Retinal pigment epithelial cell (primary cell): ENCODE measurements around the gene ASAP2.
A peak's percentile ranks its signal among the peaks of the same experiment; 100 is the strongest.

ENCODE experiments used
- DNase-seq: peaks from one replicate; pipeline ENCODE4 v3.0.0-alpha.2; 2010; ENCODE audit warnings: low read depth
- H3K4me3 ChIP-seq: 2 replicates; pipeline ENCODE4 v1.5.1; 2011; ENCODE audit warnings: mild to moderate bottlenecking, low read length, control low read depth, moderate library complexity
- CTCF ChIP-seq: conservative IDR thresholded peaks from 2 replicates; pipeline ENCODE4 v1.5.1; 2011; ENCODE audit warnings: low read depth, low read length, control low read depth, inconsistent platforms

Gene ASAP2

GRCh38 chr2:9232166-9232479 is 25.5 kb downstream of the ASAP2 start:
- no peak for DNase-seq
- no peak overlapping the region for H3K4me3 ChIP-seq
- TF ChIP-seq CTCF = no peak

GRCh38 chr2:9232886-9233285 is 26.3 kb downstream of the ASAP2 start:
- no peak for TF ChIP-seq CTCF
- no peak for DNase-seq
- H3K4me3 ChIP-seq = no peak overlapping the region

GRCh38 chr2:9234680-9235146 is 28.1 kb downstream of the ASAP2 start:
- TF ChIP-seq CTCF = no peak
- DNase-seq = peak; percentile 64
- no peak overlapping the region for H3K4me3 ChIP-seq

- DNase-seq = no peak
- no peak overlapping the region for H3K4me3 ChIP-seq
- TF ChIP-seq CTCF = no peak
Measured at GRCh38 chr2:9235147-9236044, 28.8 kb downstream of the ASAP2 start.

GRCh38 chr2:9236045-9236344 is 29.4 kb downstream of the ASAP2 start:
- TF ChIP-seq CTCF = no peak
- DNase-seq = no peak
- no peak overlapping the region for H3K4me3 ChIP-seq

GRCh38 chr2:9236867-9237266 is 30.3 kb downstream of the ASAP2 start:
- no peak for DNase-seq
- H3K4me3 ChIP-seq = no peak overlapping the region
- no peak for TF ChIP-seq CTCF

- DNase-seq = no peak
- TF ChIP-seq CTCF = no peak
- no peak overlapping the region for H3K4me3 ChIP-seq
Measured at GRCh38 chr2:9237831-9238230, 31.2 kb downstream of the ASAP2 start.
